GM21529 (cell line): ENCODE measurements around the gene TMEM87B.

Source experiments
- ATAC-seq: cut with Tn5 transposase; IDR thresholded peaks from one replicate; pipeline ENCODE4 v1.9.1; 2021; ENCODE audit not compliant: unreplicated experiment

Gene TMEM87B

GRCh38 chr2:112163541-112163981 is 108.5 kb downstream of the TMEM87B start:
- ATAC-seq = no peak

- no peak for ATAC-seq
Observed at GRCh38 chr2:112164876-112165275, 109.8 kb downstream of the TMEM87B start.

GRCh38 chr2:112165296-112165695 is 110.2 kb downstream of the TMEM87B start:
- ATAC-seq = no peak

GRCh38 chr2:112166806-112167499 is 111.9 kb downstream of the TMEM87B start:
- no peak for ATAC-seq

GRCh38 chr2:112168422-112169124 is 113.5 kb downstream of the TMEM87B start:
- no peak for ATAC-seq
